ENCODE data around the gene RNF32. TPM values are rescaled to one million over a fixed set of nuclear protein-coding genes. Genes with fewer than 3 reads are reported as not detected.
A peak's percentile ranks its signal among the peaks of the same experiment; 100 is the strongest.

Gene RNF32
- total RNA-seq: 1.0 and 2.9 TPM in 2 replicates

- intact Hi-C loops (cut with micrococcal nuclease): loop anchor here (1.0 to 5.0 kb wide), 7 partner anchors 140 to 1638 kb away; partner anchors contain the start of genes INSIG1, LMBR1, NOM1 and PAXIP1
- peak within 1 kb of the TSS; percentile 92 for H3K4me3 Mint-ChIP-seq
- ChIA-PET POLR2A (interaction anchor here (1.0 to 1.3 kb wide), 4 partner anchors 134 to 1341 kb away, joined by 3 to 6 read pairs (median 4); partner anchors contain the start of gene LMBR1), CTCF (no interaction called here)
- H3K4me1 Mint-ChIP-seq: peaks cover 29% of the 10 kb centered on the region
- peaks cover 3% of the 10 kb centered on the region for H3K9me3 Mint-ChIP-seq
- DNase-seq (peak; percentile 98), ATAC-seq (ENCODE audit: low read depth) (peak; percentile 84)
- H3K27me3 Mint-ChIP-seq: no peaks in the 10 kb centered on the region
- H3K36me3 Mint-ChIP-seq (ENCODE audit: low read depth): peaks cover 7% of the 10 kb centered on the region
- peak within 1 kb of the TSS; percentile 96 for H3K27ac Mint-ChIP-seq
- TF ChIP-seq, protein P1, sequence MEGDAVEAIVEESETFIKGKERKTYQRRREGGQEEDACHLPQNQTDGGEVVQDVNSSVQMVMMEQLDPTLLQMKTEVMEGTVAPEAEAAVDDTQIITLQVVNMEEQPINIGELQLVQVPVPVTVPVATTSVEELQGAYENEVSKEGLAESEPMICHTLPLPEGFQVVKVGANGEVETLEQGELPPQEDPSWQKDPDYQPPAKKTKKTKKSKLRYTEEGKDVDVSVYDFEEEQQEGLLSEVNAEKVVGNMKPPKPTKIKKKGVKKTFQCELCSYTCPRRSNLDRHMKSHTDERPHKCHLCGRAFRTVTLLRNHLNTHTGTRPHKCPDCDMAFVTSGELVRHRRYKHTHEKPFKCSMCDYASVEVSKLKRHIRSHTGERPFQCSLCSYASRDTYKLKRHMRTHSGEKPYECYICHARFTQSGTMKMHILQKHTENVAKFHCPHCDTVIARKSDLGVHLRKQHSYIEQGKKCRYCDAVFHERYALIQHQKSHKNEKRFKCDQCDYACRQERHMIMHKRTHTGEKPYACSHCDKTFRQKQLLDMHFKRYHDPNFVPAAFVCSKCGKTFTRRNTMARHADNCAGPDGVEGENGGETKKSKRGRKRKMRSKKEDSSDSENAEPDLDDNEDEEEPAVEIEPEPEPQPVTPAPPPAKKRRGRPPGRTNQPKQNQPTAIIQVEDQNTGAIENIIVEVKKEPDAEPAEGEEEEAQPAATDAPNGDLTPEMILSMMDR (IDR thresholded peaks at IDR 0.05): no peak
Observed at GRCh38 chr7:156640257-156640948, at the start of gene RNF32. Gene RNF32, plus strand, starts transcription at chr7:156640774. Its CDS starts 3,104 bp downstream, at chr7:156643878.

- TF ChIP-seq, protein P1 (IDR thresholded peaks at IDR 0.05): no peak
- ATAC-seq (ENCODE audit: low read depth): no peak
- Mint-ChIP-seq H3K36me3 (ENCODE audit: low read depth) (no peaks in the 10 kb centered on the region), H3K4me1 (no peaks in the 10 kb centered on the region), H3K27ac (no peak overlapping the region), H3K27me3 (no peaks in the 10 kb centered on the region), H3K4me3 (no peak overlapping the region), H3K9me3 (peaks cover 9% of the 10 kb centered on the region)
- POLR2A ChIA-PET: no interaction called here
- no peak for DNase-seq
- intact Hi-C loops (cut with micrococcal nuclease): no loop called here
- CTCF ChIA-PET: no interaction called here
Observed at GRCh38 chr7:156592155-156592884, 48.3 kb upstream of the RNF32 start.

GRCh38 chr7:156594283-156595080 is 46.1 kb upstream of the RNF32 start:
- H3K4me3 Mint-ChIP-seq: no peak overlapping the region
- H3K9me3 Mint-ChIP-seq: peaks cover 10% of the 10 kb centered on the region
- ChIA-PET POLR2A (no interaction called here), CTCF (no interaction called here)
- no peaks in the 10 kb centered on the region for H3K36me3 Mint-ChIP-seq (ENCODE audit: low read depth)
- intact Hi-C loops (cut with micrococcal nuclease): loop anchor here (1.0 kb wide), 1 partner anchor 8 kb away; no protein-coding TSS in a partner anchor
- H3K27me3 Mint-ChIP-seq: no peaks in the 10 kb centered on the region
- no peaks in the 10 kb centered on the region for H3K4me1 Mint-ChIP-seq
- TF ChIP-seq, protein P1 (IDR thresholded peaks at IDR 0.05): no peak
- H3K27ac Mint-ChIP-seq: no peak overlapping the region
- ATAC-seq (ENCODE audit: low read depth): no peak
- no peak for DNase-seq

- Mint-ChIP-seq H3K4me3 (no peak overlapping the region), H3K27me3 (peaks cover 8% of the 10 kb centered on the region), H3K36me3 (ENCODE audit: low read depth) (no peaks in the 10 kb centered on the region), H3K27ac (no peak overlapping the region), H3K4me1 (no peaks in the 10 kb centered on the region), H3K9me3 (peaks cover 2% of the 10 kb centered on the region)
- DNase-seq: no peak
- ChIA-PET POLR2A (no interaction called here), CTCF (no interaction called here)
- TF ChIP-seq, protein P1 (IDR thresholded peaks at IDR 0.05): no peak
- ATAC-seq (ENCODE audit: low read depth): no peak
- intact Hi-C loops (cut with micrococcal nuclease): no loop called here
Observed at GRCh38 chr7:156600496-156600895, 40.1 kb upstream of the RNF32 start.
